Measurements from ENCODE around the gene P3H1. TPM values are rescaled to one million over a fixed set of nuclear protein-coding genes. Genes with fewer than 3 reads are reported as not detected.

Gene P3H1, protein sequence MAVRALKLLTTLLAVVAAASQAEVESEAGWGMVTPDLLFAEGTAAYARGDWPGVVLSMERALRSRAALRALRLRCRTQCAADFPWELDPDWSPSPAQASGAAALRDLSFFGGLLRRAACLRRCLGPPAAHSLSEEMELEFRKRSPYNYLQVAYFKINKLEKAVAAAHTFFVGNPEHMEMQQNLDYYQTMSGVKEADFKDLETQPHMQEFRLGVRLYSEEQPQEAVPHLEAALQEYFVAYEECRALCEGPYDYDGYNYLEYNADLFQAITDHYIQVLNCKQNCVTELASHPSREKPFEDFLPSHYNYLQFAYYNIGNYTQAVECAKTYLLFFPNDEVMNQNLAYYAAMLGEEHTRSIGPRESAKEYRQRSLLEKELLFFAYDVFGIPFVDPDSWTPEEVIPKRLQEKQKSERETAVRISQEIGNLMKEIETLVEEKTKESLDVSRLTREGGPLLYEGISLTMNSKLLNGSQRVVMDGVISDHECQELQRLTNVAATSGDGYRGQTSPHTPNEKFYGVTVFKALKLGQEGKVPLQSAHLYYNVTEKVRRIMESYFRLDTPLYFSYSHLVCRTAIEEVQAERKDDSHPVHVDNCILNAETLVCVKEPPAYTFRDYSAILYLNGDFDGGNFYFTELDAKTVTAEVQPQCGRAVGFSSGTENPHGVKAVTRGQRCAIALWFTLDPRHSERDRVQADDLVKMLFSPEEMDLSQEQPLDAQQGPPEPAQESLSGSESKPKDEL
- 106 and 110 TPM in 2 replicates for total RNA-seq

DNA sequence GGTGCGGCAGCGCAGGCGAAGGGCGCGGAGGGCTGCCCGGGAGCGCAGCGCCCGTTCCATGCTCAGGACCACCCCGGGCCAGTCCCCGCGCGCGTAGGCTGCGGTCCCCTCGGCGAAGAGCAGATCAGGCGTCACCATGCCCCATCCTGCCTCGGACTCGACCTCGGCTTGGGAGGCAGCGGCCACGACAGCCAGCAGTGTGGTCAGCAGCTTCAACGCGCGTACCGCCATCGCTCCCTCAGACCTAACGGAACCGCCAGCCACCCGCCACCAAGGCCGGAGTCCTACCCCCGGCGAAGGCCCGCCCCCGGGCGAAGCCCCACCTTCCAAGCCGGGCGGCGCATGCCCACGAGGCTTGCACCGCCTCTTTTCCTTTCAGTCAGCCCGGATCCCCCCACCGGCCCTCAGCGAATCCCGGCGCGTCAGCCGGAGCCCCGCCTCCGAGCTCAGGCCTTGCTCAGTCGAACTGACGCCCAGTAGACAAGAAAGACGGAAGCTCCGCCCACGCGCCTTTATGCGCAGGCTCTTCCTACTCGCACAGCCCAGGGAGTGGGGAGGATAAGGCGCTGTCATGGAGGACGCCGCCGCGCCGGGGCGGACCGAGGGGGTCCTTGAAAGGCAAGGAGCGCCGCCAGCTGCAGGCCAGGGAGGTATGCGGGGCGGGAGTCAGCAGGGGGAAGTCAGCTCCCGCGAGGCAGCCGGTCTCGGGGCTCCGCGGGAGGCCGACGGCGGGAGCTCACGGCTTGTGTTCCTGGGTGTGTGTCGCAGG is at the start of gene P3H1, which contains the start of gene C1orf50:
P3H1 (minus strand) TSS at position 288 of the 769 bp plus-strand sequence; CDS start at position 231, 57 bp downstream.
C1orf50 (plus strand) TSS at position 509 of the 769 bp plus-strand sequence; CDS start at position 572, 63 bp downstream.

DNA sequence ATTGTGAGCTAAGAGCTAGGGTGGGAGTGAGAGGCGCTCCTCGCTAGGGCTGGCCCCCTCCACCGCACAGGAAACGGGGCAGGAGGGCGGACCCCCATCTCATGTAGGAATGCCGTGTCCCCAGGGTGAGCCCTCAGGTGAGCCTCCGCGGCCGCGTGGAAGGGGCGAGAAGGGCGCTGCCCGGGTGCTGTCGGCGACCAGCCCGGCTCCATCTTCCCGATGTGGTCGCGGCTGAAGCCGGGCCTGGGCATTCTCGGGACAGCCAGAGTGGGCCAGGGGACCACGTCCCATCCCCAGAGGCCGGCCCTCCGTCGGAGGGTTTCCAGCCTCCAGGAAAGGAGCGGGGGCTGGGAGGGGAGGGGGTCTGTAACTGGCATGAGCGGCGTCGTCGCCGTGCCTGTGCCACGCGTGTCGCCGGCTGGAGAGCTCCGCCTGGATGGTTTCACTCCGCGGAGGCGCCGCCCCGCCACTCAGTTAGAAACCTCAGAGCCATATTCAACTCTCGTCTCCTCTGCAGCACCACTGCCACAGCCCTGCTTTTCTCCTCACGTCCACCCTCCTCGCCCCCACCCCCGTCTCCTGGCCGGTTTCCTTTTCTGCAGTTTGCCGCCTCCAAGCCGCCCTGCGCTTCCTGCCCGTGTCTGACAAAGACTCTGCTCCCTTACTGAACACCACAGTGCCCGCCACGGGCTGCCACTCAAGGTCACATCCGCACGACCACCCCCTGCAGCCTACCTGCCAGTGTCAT is 18.3 kb upstream of the P3H1 start, which contains the start of gene TMEM269:
TMEM269 (plus strand) TSS at position 46 of the 748 bp plus-strand sequence. CDS start 4,903 bp downstream, outside the sequence.

DNA sequence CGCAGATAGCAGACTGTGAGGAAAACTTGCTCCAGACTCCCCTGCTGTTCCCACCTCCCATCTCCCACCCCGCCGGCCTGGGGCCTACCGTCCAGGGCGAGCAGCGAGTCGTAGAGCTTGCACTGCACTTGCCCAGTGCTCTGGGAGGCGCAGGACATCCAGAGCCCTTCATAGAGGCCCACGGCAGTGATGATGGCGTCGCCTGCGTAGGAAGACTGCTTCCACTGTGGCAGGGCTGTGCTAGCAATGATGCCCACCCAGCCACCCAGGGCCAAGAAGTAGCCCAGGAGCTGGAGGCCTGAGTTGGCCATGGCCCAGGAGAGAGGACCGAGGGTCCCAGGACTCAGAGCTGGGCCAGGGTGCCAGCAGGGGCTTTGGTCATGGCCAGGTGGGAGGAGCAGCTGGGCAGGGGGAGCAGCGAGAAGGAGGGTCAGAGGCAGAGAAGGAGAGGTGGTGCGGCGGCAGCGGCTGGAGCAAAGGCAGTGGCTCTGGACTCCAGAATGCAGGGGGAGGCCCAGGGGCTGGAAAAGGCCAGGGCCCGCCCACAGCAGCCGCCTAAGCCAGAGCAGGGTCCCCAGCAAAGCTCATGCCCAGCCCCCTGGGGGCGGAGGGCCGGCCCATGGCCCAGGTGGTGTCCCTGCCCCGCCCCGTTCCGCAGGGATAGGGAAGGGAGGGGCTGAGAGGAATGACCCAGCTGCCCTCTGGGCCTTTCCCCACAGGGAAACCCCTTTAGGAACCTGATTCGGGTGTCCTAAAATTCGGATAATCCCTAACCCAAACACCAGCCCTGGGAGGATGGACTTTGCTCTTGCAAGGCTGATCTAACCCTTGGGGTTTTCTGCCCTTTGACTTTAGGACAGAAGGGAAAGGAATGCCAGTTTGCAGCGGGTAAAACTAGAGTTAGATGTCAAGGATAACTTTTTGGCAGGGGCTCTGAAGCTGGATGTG is 26.8 kb downstream of the P3H1 start, which contains the start of gene CLDN19:
CLDN19 (minus strand) TSS at position 484 of the 948 bp plus-strand sequence; CDS start at position 311, 173 bp downstream.

Other genes with a start within 250 kb of the P3H1 start
- 25.3 and 32.5 TPM in 2 replicates for gene PPIH, start 108.6 kb downstream of the P3H1 start, total RNA-seq
- 1,126 and 1,142 TPM in 2 replicates for gene YBX1, start 84.6 kb downstream of the P3H1 start, total RNA-seq
- not detected in 2 replicates for gene CLDN19, start 26.8 kb downstream of the P3H1 start, total RNA-seq
- 3.3 and 3.8 TPM in 2 replicates for gene C1orf50, start 221 bp upstream of the P3H1 start, total RNA-seq
- 0.12 TPM in 1 of 2 replicates, not detected in the other for gene TMEM269, start 18.0 kb upstream of the P3H1 start, total RNA-seq
- 11.4 and 18.2 TPM in 2 replicates for gene ERMAP, start 50.1 kb upstream of the P3H1 start, total RNA-seq
- 14.0 and 17.0 TPM in 2 replicates for gene SVBP, start 50.4 kb upstream of the P3H1 start, total RNA-seq
- gene ZNF691, start 79.6 kb upstream of the P3H1 start, total RNA-seq: 7.0 and 7.3 TPM in 2 replicates
- gene SLC2A1, start 191.8 kb upstream of the P3H1 start, total RNA-seq: 15.3 and 22.5 TPM in 2 replicates

Measured in aortic smooth muscle cell (primary cell).